ACC112 (cell line): Measurements from ENCODE around the gene DESI2.

Experiments used
- H2AFZ ChIP-seq: fragments of 200-600 bp; sonication (generic); one replicate; pipeline ENCODE4 v1.6.0; 2017; ENCODE audit warnings: antibody characterized with exemption, low read length; ENCODE audit not compliant: unreplicated experiment
- H3K27ac ChIP-seq: fragments of 200-600 bp; sonication (generic); 2 replicates; pipeline ENCODE4 v1.5.1; 2014; ENCODE audit warnings: low read depth, mild to moderate bottlenecking, antibody characterized with exemption, low read length, moderate library complexity
- H3K27me3 ChIP-seq: fragments of 200-600 bp; sonication (generic); 2 replicates; pipeline ENCODE4 v1.6.1; 2014; ENCODE audit warnings: mild to moderate bottlenecking, antibody characterized with exemption, low read length, moderate library complexity, mixed read lengths; ENCODE audit not compliant: insufficient read depth
- H3K36me3 ChIP-seq: fragments of 200-600 bp; sonication (generic); 2 replicates; pipeline ENCODE4 v1.6.1; 2016; ENCODE audit warnings: mild to moderate bottlenecking, antibody characterized with exemption, low read length, moderate library complexity, mixed read lengths; ENCODE audit not compliant: insufficient read depth
- H3K4me1 ChIP-seq: fragments of 200-600 bp; sonication (generic); one replicate; pipeline ENCODE4 v1.6.1; 2016; ENCODE audit warnings: low read length, mixed read lengths; ENCODE audit not compliant: insufficient read depth, unreplicated experiment, control insufficient read depth
- H3K4me3 ChIP-seq: fragments of 200-600 bp; sonication (generic); 2 replicates; pipeline ENCODE4 v1.5.1; 2014; ENCODE audit warnings: mild to moderate bottlenecking, low read depth, low read length
- H3K79me2 ChIP-seq: fragments of 200-600 bp; sonication (generic); one replicate; pipeline ENCODE4 v1.6.0; 2016; ENCODE audit warnings: low read length; ENCODE audit not compliant: control insufficient read depth, unreplicated experiment, insufficient read depth

DESI2 gene

GRCh38 chr1:244755673-244756072, 102.7 kb downstream of the DESI2 start:
- no peak overlapping the region for H2AFZ ChIP-seq
- no peaks in the 10 kb centered on the region for H3K4me1 ChIP-seq
- H3K79me2 ChIP-seq: no peaks in the 10 kb centered on the region
- H3K4me3 ChIP-seq: no peak overlapping the region
- H3K27me3 ChIP-seq: no peaks in the 10 kb centered on the region
- no peak overlapping the region for H3K27ac ChIP-seq
- no peaks in the 10 kb centered on the region for H3K36me3 ChIP-seq

- Histone ChIP-seq H3K27ac (no peak overlapping the region), H3K27me3 (no peaks in the 10 kb centered on the region), H3K4me1 (no peaks in the 10 kb centered on the region), H3K79me2 (no peaks in the 10 kb centered on the region), H3K36me3 (no peaks in the 10 kb centered on the region), H3K4me3 (no peak overlapping the region), H2AFZ (peak overlapping the region; percentile 62)
Measured at GRCh38 chr1:244757091-244757939, 104.4 kb downstream of the DESI2 start.
